ENCODE results near the gene ZFYVE28.

Gene ZFYVE28

DNA sequence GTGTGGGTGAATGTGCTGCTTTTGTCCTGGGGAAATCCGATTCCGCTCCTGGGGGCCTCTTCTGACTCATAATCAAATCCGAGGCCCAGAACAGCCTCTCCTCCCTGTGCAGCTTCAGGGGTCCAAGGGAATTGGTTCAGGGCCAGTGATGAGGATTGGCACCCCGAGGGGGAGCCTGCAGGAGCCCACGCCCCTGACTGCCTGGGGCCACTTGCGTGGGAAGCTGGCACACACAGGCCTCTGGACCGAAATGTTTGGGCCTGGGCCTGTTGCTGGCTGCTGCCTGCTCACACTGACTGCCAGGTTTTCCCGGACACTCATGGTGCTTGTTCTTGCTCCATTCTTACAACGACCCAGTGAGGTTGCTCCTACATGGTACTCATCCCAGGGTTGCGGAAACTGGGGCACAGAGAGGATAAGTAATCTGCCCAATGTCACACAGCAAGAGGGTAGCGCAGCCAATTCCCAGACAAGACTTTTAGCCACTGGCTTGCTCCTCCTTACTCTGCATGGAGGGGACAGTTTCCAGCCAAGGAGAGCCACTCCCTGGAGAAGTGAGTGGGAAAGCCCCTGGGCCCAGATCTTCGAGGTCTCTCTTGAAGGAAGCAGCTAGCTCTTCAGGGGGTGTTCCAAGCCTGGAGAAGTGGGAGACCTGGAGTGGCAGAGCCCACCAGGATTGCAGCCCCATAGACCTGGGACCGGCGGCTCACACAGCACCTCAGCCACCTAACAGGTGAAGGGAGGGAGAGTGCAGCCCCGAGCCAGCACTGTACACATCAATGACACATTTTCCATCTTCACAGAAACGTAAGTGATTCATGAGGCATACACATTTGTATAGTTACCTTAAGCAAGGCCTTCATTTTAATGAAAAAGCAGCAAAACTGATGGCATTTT lies 20.6 kb upstream of the ZFYVE28 start:
- whole genome bisulfite sequencing (ENCODE audit: insufficient coverage), result 98% methylated on average over 12 of the region's 16 CpGs
- Histone ChIP-seq H3K9me3 (ENCODE audit: control extremely low read depth in 1 of 5, control insufficient read depth in 4 of 5, insufficient read depth in 2 of 5, low read depth in 1 of 5, low read length in 4 of 5) (no peaks in the 10 kb centered on the region), H3K4me1 (ENCODE audit: control extremely low read depth in 1 of 4, control insufficient read depth in 4 of 4, insufficient read depth in 4 of 4, low read length in 3 of 4) (peaks cover 0 to 12% (median 9%) of the 10 kb centered on the region in 4 experiments), H3K27ac (ENCODE audit: insufficient read depth in 1 of 2, low read depth in 1 of 2, low read length in 2 of 2, poor library complexity in 1 of 2, severe bottlenecking in 2 of 2) (no peak overlapping the region), H3K27me3 (replicated peaks in 2 of 5; ENCODE audit: control insufficient read depth in 4 of 5, insufficient read depth in 5 of 5, low read length in 4 of 5) (no peaks in the 10 kb centered on the region), H3K4me3 (ENCODE audit: control insufficient read depth in 1 of 7, extremely low read depth in 1 of 7, insufficient read depth in 4 of 7, low read depth in 2 of 7, low read length in 6 of 7) (no peak overlapping the region), H3K36me3 (ENCODE audit: control insufficient read depth in 4 of 4, insufficient read depth in 4 of 4, low read length in 3 of 4) (no peaks in the 10 kb centered on the region)
- DNase-seq, result no peak
- CTCF ChIA-PET, result interaction anchor here (0.6 to 1.5 kb wide), 3 partner anchors 13 to 219 kb away, joined by 3 to 4 read pairs (median 4); no protein-coding TSS in a partner anchor
- POLR2A ChIA-PET, result no interaction called here

DNA sequence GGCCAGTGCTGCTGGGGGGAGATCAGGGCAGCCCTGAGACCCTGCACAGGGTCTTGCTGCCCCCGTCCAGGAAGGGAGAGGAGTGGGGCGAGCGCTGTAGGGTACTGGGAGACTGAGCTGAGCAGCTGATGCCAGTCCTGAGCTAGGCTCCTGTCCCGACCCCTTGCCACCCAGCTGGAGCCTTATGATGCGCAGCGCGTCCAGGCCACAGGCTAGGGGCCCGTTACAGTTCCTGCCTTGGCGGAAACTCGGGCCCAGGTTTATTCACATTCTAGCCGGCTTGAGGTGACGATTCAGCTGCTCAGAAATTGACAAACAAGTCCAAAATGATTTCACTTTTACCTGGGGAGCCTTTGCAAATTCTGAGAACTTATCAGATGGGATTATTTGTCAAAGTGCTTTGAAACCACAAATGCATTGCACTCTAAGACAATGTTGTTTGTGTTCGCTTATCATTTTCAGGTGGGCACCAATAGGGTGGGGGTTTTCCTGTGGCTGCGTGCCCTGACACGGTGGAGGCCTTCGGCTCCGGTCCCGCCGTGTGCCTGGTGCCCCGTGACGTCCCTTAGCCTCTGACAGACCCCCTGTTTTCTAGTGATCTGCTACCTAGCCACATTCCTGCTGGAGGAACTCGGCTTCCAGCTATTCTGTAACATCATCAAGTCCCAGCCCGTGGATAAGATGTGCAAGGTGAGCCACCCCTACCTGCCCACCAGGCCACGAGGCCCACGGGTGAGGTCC lies 19.2 kb upstream of the ZFYVE28 start:
- no peak overlapping the region for H3K27ac ChIP-seq (ENCODE audit: insufficient read depth in 1 of 2, low read depth in 1 of 2, low read length in 2 of 2, poor library complexity in 1 of 2, severe bottlenecking in 2 of 2)
- H3K36me3 ChIP-seq (ENCODE audit: control insufficient read depth in 4 of 4, insufficient read depth in 4 of 4, low read length in 3 of 4), result no peaks in the 10 kb centered on the region
- H3K4me1 ChIP-seq (ENCODE audit: control extremely low read depth in 1 of 4, control insufficient read depth in 4 of 4, insufficient read depth in 4 of 4, low read length in 3 of 4), result peaks cover 0 to 6% (median 2%) of the 10 kb centered on the region in 4 experiments
- H3K9me3 ChIP-seq (ENCODE audit: control extremely low read depth in 1 of 5, control insufficient read depth in 4 of 5, insufficient read depth in 2 of 5, low read depth in 1 of 5, low read length in 4 of 5), result no peaks in the 10 kb centered on the region
- no peak overlapping the region for H3K4me3 ChIP-seq (ENCODE audit: control insufficient read depth in 1 of 7, extremely low read depth in 1 of 7, insufficient read depth in 4 of 7, low read depth in 2 of 7, low read length in 6 of 7)
- no peaks in the 10 kb centered on the region for H3K27me3 ChIP-seq (replicated peaks in 2 of 5; ENCODE audit: control insufficient read depth in 4 of 5, insufficient read depth in 5 of 5, low read length in 4 of 5)
- CTCF ChIA-PET, result interaction anchor here (1.3 to 2.2 kb wide), 4 partner anchors 12 to 22 kb away, joined by 3 to 19 read pairs (median 8); partner anchors contain the start of gene CFAP99
- POLR2A ChIA-PET, result no interaction called here
- no peak for DNase-seq
- 84% methylated on average over 20 of the region's 25 CpGs for WGBS (ENCODE audit: insufficient coverage)

DNA sequence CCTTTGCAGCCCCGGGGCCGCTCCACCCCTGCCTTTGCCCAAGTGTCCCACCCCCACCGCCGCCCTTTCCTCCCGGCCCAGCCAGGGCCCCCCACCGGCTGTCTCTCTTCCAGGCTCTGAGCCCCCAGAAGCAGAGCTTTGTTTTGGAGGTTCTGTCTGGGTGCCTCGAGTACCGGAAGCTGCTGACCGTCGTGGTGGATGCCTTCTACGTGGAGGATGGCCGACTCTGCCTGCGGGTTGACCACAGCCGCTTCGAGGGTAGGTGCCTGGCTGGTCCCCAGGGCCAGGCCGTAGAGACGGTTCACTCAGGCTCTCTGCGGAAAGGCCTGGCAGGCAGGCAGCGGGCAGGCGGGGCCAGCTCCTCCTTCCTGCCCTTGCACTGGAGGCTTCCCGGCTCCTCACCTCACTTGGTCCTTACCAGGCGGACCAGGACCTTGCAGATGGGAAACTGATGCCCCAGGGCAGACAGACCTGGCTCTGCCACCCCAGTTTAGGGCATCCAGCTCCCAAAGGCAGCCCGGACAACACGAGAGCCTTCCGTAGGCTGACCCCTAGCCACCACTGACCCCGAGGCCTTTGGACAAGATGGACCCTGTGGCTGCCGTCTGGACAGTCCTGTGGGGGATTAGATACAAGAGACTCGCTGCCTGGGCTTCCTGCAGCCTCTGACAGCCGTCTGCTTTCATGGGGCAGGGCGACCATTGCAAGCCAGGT lies 18.5 kb upstream of the ZFYVE28 start:
- H3K27me3 ChIP-seq (replicated peaks in 2 of 5; ENCODE audit: control insufficient read depth in 4 of 5, insufficient read depth in 5 of 5, low read length in 4 of 5), result no peaks in the 10 kb centered on the region
- no peak overlapping the region for H3K27ac ChIP-seq (ENCODE audit: insufficient read depth in 1 of 2, low read depth in 1 of 2, low read length in 2 of 2, poor library complexity in 1 of 2, severe bottlenecking in 2 of 2)
- H3K4me3 ChIP-seq (ENCODE audit: control insufficient read depth in 1 of 7, extremely low read depth in 1 of 7, insufficient read depth in 4 of 7, low read depth in 2 of 7, low read length in 6 of 7), result no peak overlapping the region
- WGBS (ENCODE audit: insufficient coverage), result 90% methylated on average over 26 of the region's 30 CpGs
- ChIA-PET CTCF (interaction anchor here (0.8 to 2.2 kb wide), 5 partner anchors 13 to 110 kb away, joined by 3 to 19 read pairs (median 4); partner anchors contain the start of gene CFAP99), POLR2A (no interaction called here)
- DNase-seq, result no peak
- no peaks in the 10 kb centered on the region for H3K9me3 ChIP-seq (ENCODE audit: control extremely low read depth in 1 of 5, control insufficient read depth in 4 of 5, insufficient read depth in 2 of 5, low read depth in 1 of 5, low read length in 4 of 5)
- H3K4me1 ChIP-seq (ENCODE audit: control extremely low read depth in 1 of 4, control insufficient read depth in 4 of 4, insufficient read depth in 4 of 4, low read length in 3 of 4), result peaks cover 0 to 6% (median 2%) of the 10 kb centered on the region in 4 experiments
- no peaks in the 10 kb centered on the region for H3K36me3 ChIP-seq (ENCODE audit: control insufficient read depth in 4 of 4, insufficient read depth in 4 of 4, low read length in 3 of 4)

DNA sequence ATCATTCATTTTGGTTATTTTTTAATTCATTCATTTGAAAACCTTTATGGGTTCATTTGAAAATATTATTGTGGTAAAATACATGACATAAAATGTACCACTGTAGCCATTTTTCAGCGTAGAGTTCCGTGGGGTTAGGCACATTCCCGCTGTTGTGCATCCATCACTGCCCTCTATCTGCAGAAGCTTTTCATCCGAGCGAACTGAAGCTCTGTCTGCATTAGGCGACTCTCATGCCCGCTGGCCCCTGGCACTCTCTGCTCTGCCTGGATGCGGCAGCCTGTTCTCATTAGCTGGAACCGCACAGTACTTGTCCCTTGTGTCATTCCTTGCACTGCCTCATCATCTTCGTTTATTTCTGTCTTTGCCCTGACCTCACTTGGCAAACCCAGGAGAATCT lies 17.9 kb upstream of the ZFYVE28 start:
- Histone ChIP-seq H3K4me3 (ENCODE audit: control insufficient read depth in 1 of 7, extremely low read depth in 1 of 7, insufficient read depth in 4 of 7, low read depth in 2 of 7, low read length in 6 of 7) (no peak overlapping the region), H3K9me3 (ENCODE audit: control extremely low read depth in 1 of 5, control insufficient read depth in 4 of 5, insufficient read depth in 2 of 5, low read depth in 1 of 5, low read length in 4 of 5) (no peaks in the 10 kb centered on the region), H3K36me3 (ENCODE audit: control insufficient read depth in 4 of 4, insufficient read depth in 4 of 4, low read length in 3 of 4) (no peaks in the 10 kb centered on the region), H3K27me3 (replicated peaks in 2 of 5; ENCODE audit: control insufficient read depth in 4 of 5, insufficient read depth in 5 of 5, low read length in 4 of 5) (no peaks in the 10 kb centered on the region), H3K4me1 (ENCODE audit: control extremely low read depth in 1 of 4, control insufficient read depth in 4 of 4, insufficient read depth in 4 of 4, low read length in 3 of 4) (peaks cover 0 to under 1% (median 0%) of the 10 kb centered on the region in 4 experiments), H3K27ac (ENCODE audit: insufficient read depth in 1 of 2, low read depth in 1 of 2, low read length in 2 of 2, poor library complexity in 1 of 2, severe bottlenecking in 2 of 2) (no peak overlapping the region)
- CTCF ChIA-PET, result interaction anchor here (0.8 to 2.2 kb wide), 6 partner anchors 13 to 110 kb away, joined by 3 to 19 read pairs (median 4); partner anchors contain the start of gene CFAP99
- POLR2A ChIA-PET, result no interaction called here
- 73% methylated on average over 10 of the region's 10 CpGs for WGBS (ENCODE audit: insufficient coverage)
- DNase-seq, result peak in 2 of 3 donors; percentile 31 to 38

DNA sequence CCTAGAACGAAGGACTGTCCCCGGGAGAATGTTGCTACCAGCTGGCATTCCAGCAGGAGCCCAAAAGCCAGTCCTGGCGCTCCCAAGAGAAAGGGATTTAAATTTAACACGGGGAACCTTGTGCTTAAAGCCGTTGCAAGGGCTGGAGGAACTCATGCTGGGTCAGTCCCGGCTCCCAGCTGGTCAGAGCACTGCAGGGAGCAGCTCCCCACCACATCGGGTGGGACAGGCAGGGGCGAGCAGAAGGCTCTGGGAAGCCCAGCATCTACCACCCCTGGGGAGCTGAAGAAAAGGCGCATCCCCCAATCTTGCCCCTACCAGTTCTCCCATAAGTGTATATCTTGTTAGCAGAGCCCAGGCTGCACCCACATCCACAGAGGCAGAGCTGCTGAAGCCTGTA lies 16.0 kb upstream of the ZFYVE28 start:
- no peak for DNase-seq
- no peak overlapping the region for H3K27ac ChIP-seq (ENCODE audit: insufficient read depth in 1 of 2, low read depth in 1 of 2, low read length in 2 of 2, poor library complexity in 1 of 2, severe bottlenecking in 2 of 2)
- ChIA-PET POLR2A (interaction anchor here (0.6 kb wide), 1 partner anchor 94 kb away, joined by 3 read pairs; no protein-coding TSS in a partner anchor), CTCF (interaction anchor here (1.0 to 1.7 kb wide), 3 partner anchors 9 to 31 kb away, joined by 3 to 8 read pairs (median 6); no protein-coding TSS in a partner anchor)
- H3K9me3 ChIP-seq (ENCODE audit: control extremely low read depth in 1 of 5, control insufficient read depth in 4 of 5, insufficient read depth in 2 of 5, low read depth in 1 of 5, low read length in 4 of 5), result no peaks in the 10 kb centered on the region
- no peaks in the 10 kb centered on the region for H3K4me1 ChIP-seq (ENCODE audit: control extremely low read depth in 1 of 4, control insufficient read depth in 4 of 4, insufficient read depth in 4 of 4, low read length in 3 of 4)
- WGBS (ENCODE audit: insufficient coverage), result 81% methylated on average over 9 of the region's 9 CpGs
- H3K4me3 ChIP-seq (ENCODE audit: control insufficient read depth in 1 of 7, extremely low read depth in 1 of 7, insufficient read depth in 4 of 7, low read depth in 2 of 7, low read length in 6 of 7), result no peak overlapping the region
- H3K27me3 ChIP-seq (replicated peaks in 2 of 5; ENCODE audit: control insufficient read depth in 4 of 5, insufficient read depth in 5 of 5, low read length in 4 of 5), result no peaks in the 10 kb centered on the region
- H3K36me3 ChIP-seq (ENCODE audit: control insufficient read depth in 4 of 4, insufficient read depth in 4 of 4, low read length in 3 of 4), result no peaks in the 10 kb centered on the region

DNA sequence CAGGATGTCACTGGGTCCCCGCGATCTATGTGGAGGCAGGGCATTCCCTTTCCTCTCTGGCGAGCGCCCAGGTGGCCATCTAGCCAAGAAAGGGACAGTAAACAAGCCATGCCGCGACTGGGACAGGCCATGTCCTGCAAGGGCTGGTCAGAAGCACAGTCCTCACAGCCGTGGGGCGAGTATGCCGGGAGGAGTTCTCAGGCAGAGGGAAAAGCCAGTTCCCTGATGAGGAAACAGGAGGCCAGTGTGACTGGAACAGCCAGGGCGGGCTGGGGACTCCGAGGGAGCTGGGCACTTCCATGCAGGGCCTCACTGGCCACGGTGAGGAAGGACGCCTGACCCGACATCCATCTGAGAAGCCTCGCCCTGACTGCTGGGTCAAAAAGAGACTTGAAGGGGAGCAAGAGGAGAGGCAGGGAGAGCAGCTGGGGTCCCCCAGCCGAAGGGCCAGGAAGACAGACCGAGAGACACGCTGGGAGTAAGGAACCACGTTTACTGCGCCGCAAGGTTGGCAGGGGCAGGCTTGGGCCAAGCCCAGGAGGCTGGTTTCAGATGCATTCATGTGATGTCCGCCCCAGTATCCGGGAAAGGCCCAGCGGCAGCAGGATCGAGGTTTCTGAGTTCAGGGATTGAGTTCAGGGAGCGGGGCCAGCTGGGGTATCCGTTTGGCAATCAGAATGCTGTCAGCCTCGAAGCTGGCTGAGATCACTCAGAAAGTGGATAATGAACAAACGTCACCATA lies 15.3 kb upstream of the ZFYVE28 start:
- H3K4me1 ChIP-seq (ENCODE audit: control extremely low read depth in 1 of 4, control insufficient read depth in 4 of 4, insufficient read depth in 4 of 4, low read length in 3 of 4), result no peaks in the 10 kb centered on the region
- CTCF ChIA-PET, result interaction anchor here (1.0 to 1.7 kb wide), 2 partner anchors 10 to 32 kb away, joined by 3 to 8 read pairs; no protein-coding TSS in a partner anchor
- WGBS (ENCODE audit: insufficient coverage), result 89% methylated on average over 28 of the region's 29 CpGs
- H3K4me3 ChIP-seq (ENCODE audit: control insufficient read depth in 1 of 7, extremely low read depth in 1 of 7, insufficient read depth in 4 of 7, low read depth in 2 of 7, low read length in 6 of 7), result no peak overlapping the region
- POLR2A ChIA-PET, result no interaction called here
- H3K9me3 ChIP-seq (ENCODE audit: control extremely low read depth in 1 of 5, control insufficient read depth in 4 of 5, insufficient read depth in 2 of 5, low read depth in 1 of 5, low read length in 4 of 5), result no peaks in the 10 kb centered on the region
- no peaks in the 10 kb centered on the region for H3K36me3 ChIP-seq (ENCODE audit: control insufficient read depth in 4 of 4, insufficient read depth in 4 of 4, low read length in 3 of 4)
- H3K27ac ChIP-seq (ENCODE audit: insufficient read depth in 1 of 2, low read depth in 1 of 2, low read length in 2 of 2, poor library complexity in 1 of 2, severe bottlenecking in 2 of 2), result no peak overlapping the region
- no peaks in the 10 kb centered on the region for H3K27me3 ChIP-seq (replicated peaks in 2 of 5; ENCODE audit: control insufficient read depth in 4 of 5, insufficient read depth in 5 of 5, low read length in 4 of 5)
- DNase-seq, result no peak
